IMR-90 (cell line): ENCODE data around the gene HSPA9. TPM values are rescaled to one million over a fixed set of nuclear protein-coding genes. Genes with fewer than 3 reads are reported as not detected.

Experiments
- ATAC-seq: fragments of 200-7000 bp; cut with Tn5 transposase; 2 replicates; pipeline ENCODE4 v1.9.1; 2020; ENCODE audit warnings: low read depth, mild to moderate bottlenecking, moderate library complexity
- BruUV-seq: library from RNA; stranded (reverse); fragments of 400-500 nt; replicated peaks from 2 replicates; lab custom pipeline; 2021; lab: Mats Ljungman, UMichigan
- CTCF ChIA-PET: fragments of 300-600 bp; formaldehyde crosslinking; extraction: SDS; loops from one replicate; lab custom pipeline; 2021; ENCODE audit warnings: antibody characterized with exemption; lab: Yijun Ruan, JAX
- POLR2A ChIA-PET: fragments of 300-600 bp; sonication (Branson Sonifier 250); formaldehyde crosslinking; loops from one replicate; lab custom pipeline; 2022; ENCODE audit warnings: antibody characterized with exemption; ENCODE audit not compliant: unreplicated experiment; lab: Charles Lee
- DNase-seq: peaks from one replicate; pipeline ENCODE4 v3.0.0; 2013
- H2AFZ ChIP-seq: replicated peaks from 2 replicates; pipeline ENCODE3; 2013; ENCODE audit warnings: low read length, mild to moderate bottlenecking; ENCODE audit not compliant: poor library complexity
- H2AK5ac ChIP-seq: 2 replicates; pipeline ENCODE4 v1.6.1; 2013; ENCODE audit warnings: low read depth, low read length, inconsistent platforms
- H2AK9ac ChIP-seq: replicated peaks from 2 replicates; pipeline ENCODE3; 2013; ENCODE audit warnings: mild to moderate bottlenecking, low read depth, low read length, moderate library complexity; ENCODE audit not compliant: poor library complexity
- H2BK120ac ChIP-seq: 2 replicates; pipeline ENCODE4 v1.6.1; 2013; ENCODE audit warnings: low read depth, low read length, inconsistent platforms
- H2BK15ac ChIP-seq: 3 replicates; pipeline ENCODE4 v1.6.1; 2013; ENCODE audit warnings: low read depth, low read length, inconsistent platforms
- H2BK20ac ChIP-seq: 2 replicates; pipeline ENCODE4 v1.6.1; 2013; ENCODE audit warnings: low read depth, mild to moderate bottlenecking, inconsistent platforms, low read length, moderate library complexity
- H2BK5ac ChIP-seq: 2 replicates; pipeline ENCODE4 v1.6.1; 2013; ENCODE audit warnings: mild to moderate bottlenecking, low read depth, low read length, inconsistent platforms; ENCODE audit not compliant: poor library complexity, severe bottlenecking
- H3K14ac ChIP-seq: replicated peaks from 2 replicates; pipeline ENCODE4 v1.6.1; 2013; ENCODE audit warnings: low read depth, low read length, inconsistent platforms
- H3K18ac ChIP-seq: 2 replicates; pipeline ENCODE4 v1.6.1; 2013; ENCODE audit warnings: low read depth, low read length, control low read depth
- H3K23ac ChIP-seq: 2 replicates; pipeline ENCODE4 v1.6.1; 2013; ENCODE audit warnings: low read depth, low read length, inconsistent platforms
- H3K27ac ChIP-seq: 2 replicates; pipeline ENCODE4 v1.5.1; 2013; ENCODE audit warnings: mild to moderate bottlenecking, control low read depth, low read length; ENCODE audit not compliant: insufficient read depth
- H3K27me3 ChIP-seq: 2 replicates; pipeline ENCODE4 v1.6.1; 2013; ENCODE audit warnings: low read length; ENCODE audit not compliant: control insufficient read depth, insufficient read depth
- H3K36me3 ChIP-seq: 2 replicates; pipeline ENCODE4 v1.6.1; 2013; ENCODE audit warnings: low read length, mixed read lengths; ENCODE audit not compliant: control insufficient read depth, insufficient read depth
- H3K4ac ChIP-seq: 2 replicates; pipeline ENCODE4 v1.6.1; 2013; ENCODE audit warnings: low read depth, low read length, inconsistent platforms
- H3K4me1 ChIP-seq: 2 replicates; pipeline ENCODE4 v1.6.1; 2013; ENCODE audit warnings: low read length, mixed read lengths; ENCODE audit not compliant: control insufficient read depth, insufficient read depth
- H3K4me2 ChIP-seq: 2 replicates; pipeline ENCODE4 v1.6.1; 2013; ENCODE audit warnings: low read depth, mild to moderate bottlenecking, control low read depth, low read length, moderate library complexity
- H3K4me3 ChIP-seq: 2 replicates; pipeline ENCODE4 v1.5.1; 2013; ENCODE audit warnings: low read depth, mild to moderate bottlenecking, control low read depth, low read length, moderate library complexity; ENCODE audit not compliant: insufficient read depth
- H3K56ac ChIP-seq: 2 replicates; pipeline ENCODE4 v1.6.1; 2013; ENCODE audit warnings: low read length, inconsistent platforms; ENCODE audit not compliant: insufficient read depth; ENCODE audit errors: extremely low read depth
- H3K79me1 ChIP-seq, 2 experiments: 2 replicates each; pipeline ENCODE4 v1.6.1; 2013; ENCODE audit warnings: low read length in 2 of 2, inconsistent platforms in 1 of 2, low read depth in 1 of 2
- H3K9ac ChIP-seq: 2 replicates; pipeline ENCODE4 v1.6.1; 2013; ENCODE audit warnings: low read depth, low read length, control low read depth
- H3K9me1 ChIP-seq: 2 replicates; pipeline ENCODE4 v1.6.1; 2013; ENCODE audit warnings: low read length, inconsistent platforms; ENCODE audit not compliant: insufficient read depth
- H3K9me3 ChIP-seq: 2 replicates; pipeline ENCODE4 v1.6.1; 2013; ENCODE audit warnings: low read length; ENCODE audit not compliant: control insufficient read depth, insufficient read depth
- H4K20me1 ChIP-seq: 2 replicates; pipeline ENCODE4 v1.6.1; 2013; ENCODE audit warnings: low read length, inconsistent platforms; ENCODE audit not compliant: insufficient read depth
- H4K5ac ChIP-seq: 2 replicates; pipeline ENCODE4 v1.6.1; 2013; ENCODE audit warnings: mild to moderate bottlenecking, low read depth, low read length, control low read depth
- H4K8ac ChIP-seq, 2 experiments: 2 replicates each; pipeline ENCODE4 v1.6.1; 2013; ENCODE audit warnings: low read depth in 2 of 2, low read length in 2 of 2, control low read depth in 1 of 2, inconsistent platforms in 1 of 2
- H4K91ac ChIP-seq: 2 replicates; pipeline ENCODE4 v1.6.1; 2013; ENCODE audit warnings: low read depth, low read length, inconsistent platforms; ENCODE audit not compliant: insufficient read depth
- BHLHE40 ChIP-seq: fragments of 150-350 bp; IDR thresholded peaks from 2 replicates; pipeline ENCODE4 v1.6.1; 2016; ENCODE audit warnings: mild to moderate bottlenecking, low read depth, low read length
- CEBPB ChIP-seq: IDR thresholded peaks from 2 replicates; pipeline ENCODE4 v1.6.1; 2012; ENCODE audit warnings: low read depth, low read length, improper control_type of control experiment
- CHD1 ChIP-seq: IDR thresholded peaks from 2 replicates; pipeline ENCODE4 v1.6.1; 2012; ENCODE audit warnings: low read depth, low read length, improper control_type of control experiment
- CTCF ChIP-seq: conservative IDR thresholded peaks from 2 replicates; pipeline ENCODE4 v1.5.1; 2012; ENCODE audit warnings: mild to moderate bottlenecking, low read depth, low read length, improper control_type of control experiment
- ELK1 ChIP-seq: fragments of 150-350 bp; IDR thresholded peaks from 2 replicates; pipeline ENCODE4 v1.6.1; 2016; ENCODE audit warnings: low read depth, mild to moderate bottlenecking, low read length, moderate library complexity, borderline replicate concordance
- FOS ChIP-seq: fragments of 150-350 bp; IDR thresholded peaks from 2 replicates; pipeline ENCODE4 v1.6.1; 2016; ENCODE audit warnings: low read depth, low read length
- MAFK ChIP-seq: IDR thresholded peaks from 2 replicates; pipeline ENCODE4 v1.6.1; 2012; ENCODE audit warnings: low read depth, low read length, improper control_type of control experiment
- MAZ ChIP-seq: IDR thresholded peaks from 2 replicates; pipeline ENCODE4 v1.6.1; 2012; ENCODE audit warnings: low read depth, mild to moderate bottlenecking, low read length, improper control_type of control experiment, moderate library complexity, borderline replicate concordance
- MXI1 ChIP-seq: IDR thresholded peaks from 2 replicates; pipeline ENCODE4 v1.6.1; 2012; ENCODE audit warnings: low read depth, mild to moderate bottlenecking, low read length, moderate library complexity, borderline replicate concordance
- NFE2L2 ChIP-seq: fragments of 150-350 bp; IDR thresholded peaks from 2 replicates; pipeline ENCODE4 v1.6.1; 2016; ENCODE audit warnings: low read depth, mild to moderate bottlenecking, low read length
- POLR2A ChIP-seq: IDR thresholded peaks from 2 replicates; pipeline ENCODE4 v1.6.1; 2012; ENCODE audit warnings: mild to moderate bottlenecking, low read depth, low read length
- RAD21 ChIP-seq: IDR thresholded peaks from 2 replicates; pipeline ENCODE4 v1.6.1; 2012; ENCODE audit warnings: low read length, improper control_type of control experiment
- RCOR1 ChIP-seq: IDR thresholded peaks from 2 replicates; pipeline ENCODE4 v1.6.1; 2012; ENCODE audit warnings: mild to moderate bottlenecking, low read length, improper control_type of control experiment; ENCODE audit not compliant: insufficient replicate concordance
- RFX5 ChIP-seq: IDR thresholded peaks from 2 replicates; pipeline ENCODE4 v1.8.0; 2012; ENCODE audit warnings: low read depth, mild to moderate bottlenecking, low read length, moderate library complexity
- SMC3 ChIP-seq: fragments of 150-350 bp; IDR thresholded peaks from 2 replicates; pipeline ENCODE4 v1.6.1; 2016; ENCODE audit warnings: low read depth, mild to moderate bottlenecking, antibody characterized with exemption, low read length, moderate library complexity
- USF2 ChIP-seq: fragments of 150-350 bp; IDR thresholded peaks from 2 replicates; pipeline ENCODE4 v1.6.1; 2017; ENCODE audit warnings: mild to moderate bottlenecking, antibody characterized with exemption, low read length, low read depth
- WGBS, 2 experiments: methylation state at CpG; one replicate each; pipeline versions ENCODE4 v1.1.5 to v1.1.7; 2013; ENCODE audit warnings: missing lambda C conversion rate in 2 of 2; ENCODE audit not compliant: insufficient read length in 1 of 2; ENCODE audit errors: extremely low coverage in 2 of 2; 5-methylcytosine and 5-hydroxymethylcytosine counted together
- dilution Hi-C: fragments of 300-500 bp; cut with HindIII; formaldehyde crosslinking; loops from one replicate; pipeline ENCODE4 v1.14.3; 2018; ENCODE audit warnings: low sequenced_read_pairs; ENCODE audit not compliant: unreplicated experiment
- in situ Hi-C: fragments of 300-500 bp; cut with MboI; formaldehyde crosslinking; loops from 3 replicates; pipeline ENCODE4 v1.14.3; 2019; ENCODE audit warnings: low sequenced_read_pairs, inconsistent platforms, mixed read lengths
- intact Hi-C: fragments of 100-400 bp; cut with micrococcal nuclease; formaldehyde crosslinking; loops from 2 replicates; pipeline ENCODE4 v1.10.0; 2022
- polyA plus RNA-seq, 3 experiments: library from polyadenylated mRNA; depleted of rRNA; stranded (reverse); fragments of >200 nt; gene quantifications; 2 replicates each; pipeline ENCODE4 v1.2.3, GENCODE V29; 2012; ENCODE audit warnings: low replicate concordance in 1 of 3
- total RNA-seq: library from RNA; depleted of rRNA; stranded (reverse); fragments of >200 nt; gene quantifications from 2 replicates; pipeline ENCODE4 v1.2.3, GENCODE V29; 2012

Gene HSPA9
- total and polyA plus RNA-seq, 2 of the 4 experiments (the other 2 are of a cell fraction), result 157 to 472 TPM

- H2BK120ac ChIP-seq, result no peak overlapping the region
- no peak overlapping the region; the same call in 2 of the 3 replicates for H2BK15ac ChIP-seq
- CTCF ChIA-PET, result no interaction called here
- no peaks in the 10 kb centered on the region for H3K79me1 ChIP-seq
- H3K9me1 ChIP-seq, result no peaks in the 10 kb centered on the region
- H2AFZ ChIP-seq, result no peak overlapping the region
- no peak for DNase-seq
- H2BK5ac ChIP-seq, result no peak overlapping the region
- H3K56ac ChIP-seq, result no peak overlapping the region
- no peak overlapping the region for H4K5ac ChIP-seq
- H3K36me3 ChIP-seq, result no peaks in the 10 kb centered on the region
- intact Hi-C loops (no loop called here), dilution Hi-C loops (no loop called here), in situ Hi-C loops (no loop called here)
- TF ChIP-seq USF2 (no peak), SMC3 (no peak), FOS (no peak), CTCF (no peak), MAFK (no peak), RFX5 (no peak), CHD1 (no peak), RAD21 (no peak), NFE2L2 (no peak), MXI1 (no peak), RCOR1 (no peak), MAZ (no peak), CEBPB (no peak), BHLHE40 (no peak), ELK1 (no peak), POLR2A (no peak)
- H3K4me1 ChIP-seq, result peaks cover 2% of the 10 kb centered on the region; the same call in 1 of the 2 replicates
- H3K14ac ChIP-seq, result no peak overlapping the region
- H3K4me3 ChIP-seq, result no peak overlapping the region
- no peak overlapping the region for H3K18ac ChIP-seq
- no peak for ATAC-seq
- BruUV-seq, result no TSS peak
- H3K27me3 ChIP-seq, result peaks cover 34% of the 10 kb centered on the region
- no peaks in the 10 kb centered on the region for H4K20me1 ChIP-seq
- no peak overlapping the region for H4K8ac ChIP-seq
- H4K91ac ChIP-seq, result no peak overlapping the region
- H3K4me2 ChIP-seq, result no peak overlapping the region
- no peak overlapping the region for H2BK20ac ChIP-seq
- no peak overlapping the region for H3K4ac ChIP-seq
- H3K9ac ChIP-seq, result no peak overlapping the region
- POLR2A ChIA-PET, result no interaction called here
- no peak overlapping the region; the same call in 1 of the 2 replicates for H3K23ac ChIP-seq
- H2AK9ac ChIP-seq, result no peak overlapping the region
- no CpG with 5 or more reads among the region's 3 CpGs for WGBS, 2 experiments
- H2AK5ac ChIP-seq, result no peak overlapping the region
- H3K27ac ChIP-seq, result no peak overlapping the region
- no peaks in the 10 kb centered on the region for H3K9me3 ChIP-seq
These were observed 25.2 kb upstream of the HSPA9 start for GRCh38 chr5:138600446-138600845.
